GM12878 (cell line): ENCODE results near the gene CCDC12.

Experiments used
- CBX3 ChIP-seq: fragments of 200-600 bp; sonication (generic); IDR thresholded peaks from 2 replicates; pipeline ENCODE4 v1.6.1; 2016; ENCODE audit warnings: low read depth, borderline replicate concordance
- CHD2 ChIP-seq: IDR thresholded peaks from 2 replicates; pipeline ENCODE4 v1.6.1; 2011; ENCODE audit warnings: low read depth, low read length, improper control_type of control experiment, borderline replicate concordance
- CTCF ChIP-seq, 3 experiments: IDR thresholded peaks in 2 of 3; conservative IDR thresholded peaks in 1 of 3; 2 replicates each; pipeline ENCODE4 v1.5.1; 2011; ENCODE audit warnings: low read depth in 3 of 3, low read length in 3 of 3, mild to moderate bottlenecking in 3 of 3, control low read depth in 2 of 3, moderate library complexity in 2 of 3, inconsistent platforms in 1 of 3, mixed read lengths in 1 of 3; ENCODE audit not compliant: control insufficient read depth in 2 of 3, insufficient read depth in 1 of 3; ENCODE audit errors: extremely low read depth in 1 of 3
- EGR1 ChIP-seq, 2 experiments: IDR thresholded peaks; 1 replicate in 1 of 2; 2 replicates in 1 of 2; pipeline ENCODE4 v1.6.1; 2011 to 2012; ENCODE audit warnings: low read depth in 2 of 2, low read length in 2 of 2, borderline replicate concordance in 1 of 2, mild to moderate bottlenecking in 1 of 2, moderate library complexity in 1 of 2
- EZH2 ChIP-seq: IDR thresholded peaks from 2 replicates; pipeline ENCODE4 v1.6.1; 2012; ENCODE audit warnings: low read depth, mild to moderate bottlenecking, control low read depth, inconsistent platforms, low read length, borderline replicate concordance; ENCODE audit not compliant: control insufficient read depth
- HDAC2 ChIP-seq: fragments of 200-600 bp; sonication (generic); IDR thresholded peaks from 2 replicates; pipeline ENCODE4 v1.6.1; 2017
- NR2C2 ChIP-seq: IDR thresholded peaks from 2 replicates; pipeline ENCODE4 v1.6.1; 2011; ENCODE audit warnings: borderline replicate concordance, low read depth; ENCODE audit not compliant: control insufficient read depth, insufficient read length
- POLR2A ChIP-seq: IDR thresholded peaks from 2 replicates; pipeline ENCODE4 v1.6.1; 2011; ENCODE audit warnings: low read depth, mild to moderate bottlenecking, low read length
- SMC3 ChIP-seq: IDR thresholded peaks from 2 replicates; pipeline ENCODE4 v1.6.1; 2011; ENCODE audit warnings: low read length, improper control_type of control experiment, borderline replicate concordance
- SP1 ChIP-seq: IDR thresholded peaks from one replicate; pipeline ENCODE4 v1.6.1; 2011; ENCODE audit warnings: low read depth, low read length
- ZNF217 ChIP-seq: fragments of 450-650 bp; IDR thresholded peaks from 2 replicates; pipeline ENCODE4 v1.6.1; 2017; ENCODE audit warnings: antibody characterized with exemption, mild to moderate bottlenecking
- TF ChIP-seq, protein P1 (sequence below): fragments of 450-650 bp; IDR thresholded peaks from 2 replicates; pipeline ENCODE4 v1.6.1; 2016; ENCODE audit warnings: mild to moderate bottlenecking
- TF ChIP-seq, protein P2 (sequence below): fragments of 450-650 bp; IDR thresholded peaks from 2 replicates; pipeline ENCODE4 v1.6.1; 2014; ENCODE audit warnings: mild to moderate bottlenecking

DNA sequence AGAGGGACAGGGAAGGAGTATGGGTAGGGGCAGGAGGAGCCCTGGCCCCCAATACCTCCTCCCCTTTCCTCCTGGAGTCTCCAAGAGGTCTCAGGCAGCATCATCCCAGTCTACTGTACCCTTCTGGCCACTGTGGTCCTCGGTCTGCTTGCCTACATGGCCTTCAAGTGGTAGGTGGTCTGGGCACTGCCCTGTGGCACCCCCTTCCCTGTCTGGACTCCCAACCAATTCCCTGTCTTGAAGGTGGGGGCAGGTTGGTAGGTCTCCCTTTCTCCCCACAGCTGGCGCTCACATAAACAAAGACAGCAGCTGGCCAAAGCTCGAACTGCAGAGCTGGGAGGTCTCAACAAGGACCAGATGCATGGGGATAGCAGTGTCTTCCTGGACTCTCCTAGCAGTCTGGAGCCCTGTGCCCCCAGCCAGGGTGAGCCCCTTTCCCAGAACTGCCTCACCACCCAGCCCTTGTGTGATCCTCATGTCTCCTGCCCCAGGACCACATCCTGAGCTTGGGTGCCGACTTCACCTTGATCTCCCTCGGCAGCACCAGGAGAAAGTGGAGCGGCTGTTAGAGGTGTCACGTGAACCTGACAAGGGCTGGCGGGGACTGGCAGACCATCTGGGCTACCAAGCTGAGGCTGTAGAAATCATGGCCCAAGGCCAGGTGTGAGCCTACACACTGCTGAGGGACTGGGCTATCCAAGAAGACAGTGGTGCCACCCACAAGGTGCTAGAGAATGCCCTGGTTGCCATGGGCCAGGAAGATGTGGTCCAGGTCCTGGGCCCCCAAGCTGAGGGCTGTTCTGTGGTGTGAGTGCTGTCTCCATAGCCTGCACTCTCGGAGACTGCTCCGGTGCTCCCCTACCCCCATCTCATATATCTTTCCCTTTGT is 36.0 kb upstream of the CCDC12 start:
- no peak for TF ChIP-seq SP1
- peak; percentile 56; the same call in 1 of the 2 replicates for TF ChIP-seq POLR2A
- TF ChIP-seq HDAC2 = no peak
- no peak for TF ChIP-seq CBX3
- no peak for TF ChIP-seq EGR1 (IDR thresholded peaks at IDR 0.05; ENCODE audit: borderline replicate concordance in 1 of 2, low read depth in 2 of 2, low read length in 2 of 2)
- TF ChIP-seq, protein P1, sequence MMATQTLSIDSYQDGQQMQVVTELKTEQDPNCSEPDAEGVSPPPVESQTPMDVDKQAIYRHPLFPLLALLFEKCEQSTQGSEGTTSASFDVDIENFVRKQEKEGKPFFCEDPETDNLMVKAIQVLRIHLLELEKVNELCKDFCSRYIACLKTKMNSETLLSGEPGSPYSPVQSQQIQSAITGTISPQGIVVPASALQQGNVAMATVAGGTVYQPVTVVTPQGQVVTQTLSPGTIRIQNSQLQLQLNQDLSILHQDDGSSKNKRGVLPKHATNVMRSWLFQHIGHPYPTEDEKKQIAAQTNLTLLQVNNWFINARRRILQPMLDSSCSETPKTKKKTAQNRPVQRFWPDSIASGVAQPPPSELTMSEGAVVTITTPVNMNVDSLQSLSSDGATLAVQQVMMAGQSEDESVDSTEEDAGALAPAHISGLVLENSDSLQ = no peak
- TF ChIP-seq CHD2 = no peak
- no peak for TF ChIP-seq NR2C2
- no peak for TF ChIP-seq EZH2
- TF ChIP-seq, protein P2, sequence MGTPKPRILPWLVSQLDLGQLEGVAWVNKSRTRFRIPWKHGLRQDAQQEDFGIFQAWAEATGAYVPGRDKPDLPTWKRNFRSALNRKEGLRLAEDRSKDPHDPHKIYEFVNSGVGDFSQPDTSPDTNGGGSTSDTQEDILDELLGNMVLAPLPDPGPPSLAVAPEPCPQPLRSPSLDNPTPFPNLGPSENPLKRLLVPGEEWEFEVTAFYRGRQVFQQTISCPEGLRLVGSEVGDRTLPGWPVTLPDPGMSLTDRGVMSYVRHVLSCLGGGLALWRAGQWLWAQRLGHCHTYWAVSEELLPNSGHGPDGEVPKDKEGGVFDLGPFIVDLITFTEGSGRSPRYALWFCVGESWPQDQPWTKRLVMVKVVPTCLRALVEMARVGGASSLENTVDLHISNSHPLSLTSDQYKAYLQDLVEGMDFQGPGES = no peak
- no peak for TF ChIP-seq CTCF (IDR thresholded peaks at IDR 0.05 in 2 of 3, conservative IDR thresholded peaks at IDR 0.05 in 1 of 3; ENCODE audit: control insufficient read depth in 2 of 3, extremely low read depth in 1 of 3, insufficient read depth in 1 of 3, low read depth in 3 of 3, low read length in 3 of 3)
- no peak for TF ChIP-seq SMC3
- TF ChIP-seq ZNF217 = no peak
